ENCODE results near the gene UPF2.

Gene UPF2

GRCh38 chr10:11899067-11899876 is 143.3 kb downstream of the UPF2 start:
- ATAC-seq = no peak
- TF ChIP-seq ZC3H10 (CRISPR knock-in tag; IDR thresholded peaks at IDR 0.05) (no peak), CSRNP3 (CRISPR knock-in tag; IDR thresholded peaks at IDR 0.05) (no peak), ARNTL (CRISPR knock-in tag; IDR thresholded peaks at IDR 0.05; ENCODE audit: borderline replicate concordance, low read depth) (no peak), ZNF565 (CRISPR knock-in tag; conservative IDR thresholded peaks at IDR 0.05; ENCODE audit: low read depth) (no peak), ESRRG (CRISPR knock-in tag; IDR thresholded peaks at IDR 0.05) (no peak)

GRCh38 chr10:11898372-11899066 is 144.1 kb downstream of the UPF2 start:
- no peak for TF ChIP-seq PATZ1 (CRISPR knock-in tag; IDR thresholded peaks at IDR 0.05; ENCODE audit: borderline replicate concordance)
- TF ChIP-seq PPARA (CRISPR knock-in tag; IDR thresholded peaks at IDR 0.05; ENCODE audit: borderline replicate concordance) = no peak
- no peak for TF ChIP-seq POU6F1 (CRISPR knock-in tag; IDR thresholded peaks at IDR 0.05; ENCODE audit: borderline replicate concordance, low read depth)
- no peak for TF ChIP-seq TCF4 (CRISPR knock-in tag; IDR thresholded peaks at IDR 0.05; ENCODE audit: borderline replicate concordance)
- TF ChIP-seq ZNF70 (CRISPR knock-in tag; IDR thresholded peaks at IDR 0.05) = no peak
- TF ChIP-seq ARNTL (CRISPR knock-in tag; IDR thresholded peaks at IDR 0.05; ENCODE audit: borderline replicate concordance, low read depth) = no peak
- no peak for TF ChIP-seq GLIS3 (CRISPR knock-in tag; IDR thresholded peaks at IDR 0.05)
- no peak for TF ChIP-seq BACH2 (CRISPR knock-in tag; IDR thresholded peaks at IDR 0.05; ENCODE audit: borderline replicate concordance)
- no peak for TF ChIP-seq OSR1 (CRISPR knock-in tag; IDR thresholded peaks at IDR 0.05)
- no peak for TF ChIP-seq ZNF8 (CRISPR knock-in tag; IDR thresholded peaks at IDR 0.05)
- peak; percentile 17; the same call in 1 of the 3 replicates for ATAC-seq

- ATAC-seq = no peak
- TF ChIP-seq ZNF70 (CRISPR knock-in tag; IDR thresholded peaks at IDR 0.05) = no peak
- no peak for TF ChIP-seq CSRNP3 (CRISPR knock-in tag; IDR thresholded peaks at IDR 0.05)
- no peak for TF ChIP-seq ZFP3 (CRISPR knock-in tag; IDR thresholded peaks at IDR 0.05)
- no peak for TF ChIP-seq TCF4 (CRISPR knock-in tag; IDR thresholded peaks at IDR 0.05; ENCODE audit: borderline replicate concordance)
- TF ChIP-seq PATZ1 (CRISPR knock-in tag; IDR thresholded peaks at IDR 0.05; ENCODE audit: borderline replicate concordance) = no peak
- no peak for TF ChIP-seq RARB (CRISPR knock-in tag; IDR thresholded peaks at IDR 0.05)
These were observed 144.6 kb downstream of the UPF2 start for GRCh38 chr10:11898033-11898371.

- no peak for ATAC-seq
- TF ChIP-seq CSRNP3 (CRISPR knock-in tag; IDR thresholded peaks at IDR 0.05) = no peak
- TF ChIP-seq ZNF8 (CRISPR knock-in tag; IDR thresholded peaks at IDR 0.05) = no peak
- TF ChIP-seq BACH2 (CRISPR knock-in tag; IDR thresholded peaks at IDR 0.05; ENCODE audit: borderline replicate concordance) = no peak
- TF ChIP-seq RARB (CRISPR knock-in tag; IDR thresholded peaks at IDR 0.05) = no peak
- no peak for TF ChIP-seq ESRRG (CRISPR knock-in tag; IDR thresholded peaks at IDR 0.05)
- TF ChIP-seq CREB5 (CRISPR knock-in tag; IDR thresholded peaks at IDR 0.05; ENCODE audit: low read depth) = no peak
- TF ChIP-seq SNAI2 (CRISPR knock-in tag; IDR thresholded peaks at IDR 0.05) = no peak
- TF ChIP-seq TOX (CRISPR knock-in tag; IDR thresholded peaks at IDR 0.05; ENCODE audit: borderline replicate concordance) = no peak
- TF ChIP-seq ARNTL (CRISPR knock-in tag; IDR thresholded peaks at IDR 0.05; ENCODE audit: borderline replicate concordance, low read depth) = no peak
- no peak for TF ChIP-seq ZFP30 (CRISPR knock-in tag; IDR thresholded peaks at IDR 0.05)
- TF ChIP-seq ZC3H10 (CRISPR knock-in tag; IDR thresholded peaks at IDR 0.05) = no peak
- TF ChIP-seq PPARA (CRISPR knock-in tag; IDR thresholded peaks at IDR 0.05; ENCODE audit: borderline replicate concordance) = no peak
These were observed 145.9 kb downstream of the UPF2 start for GRCh38 chr10:11896549-11897200.
